Hepatic stellate cell (primary cell): ENCODE measurements around the gene LRRC28.

Experiments used
- DNase-seq: peaks from one replicate; pipeline ENCODE4 v3.0.0; 2011; ENCODE audit warnings: low spot score

LRRC28 gene

DNA sequence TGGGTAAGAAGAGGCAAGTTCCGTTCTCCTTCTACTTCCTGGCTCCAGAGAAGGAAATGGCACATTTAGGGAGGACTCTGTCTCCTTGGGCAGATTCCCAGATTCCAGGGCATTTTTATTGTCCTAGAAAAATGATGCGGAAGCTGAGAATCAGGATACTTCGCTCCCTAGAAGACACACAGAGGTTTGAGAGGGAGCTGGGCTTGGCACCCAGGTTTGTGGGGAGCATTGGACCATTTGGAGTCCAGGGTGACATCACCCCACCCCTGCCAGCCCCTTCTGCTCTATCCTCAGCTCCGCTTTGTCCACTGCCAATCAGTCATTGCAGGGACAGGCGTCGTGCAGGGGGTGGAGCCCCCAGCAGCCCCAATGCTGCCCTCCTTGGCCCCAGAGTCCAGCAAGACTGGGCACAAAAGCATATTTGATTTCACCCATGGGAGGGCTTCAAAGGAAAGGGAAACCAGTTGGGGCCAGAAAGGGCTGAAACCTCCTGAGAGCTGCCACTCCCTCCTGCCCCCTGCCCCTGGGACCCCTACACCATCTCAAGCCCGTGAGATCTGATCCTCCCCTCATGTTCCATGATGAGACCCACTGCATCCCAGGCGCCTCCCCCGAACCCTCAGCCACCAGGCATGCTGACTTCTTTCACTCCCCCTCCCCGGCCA lies 184.7 kb downstream of the LRRC28 start:
- no peak for DNase-seq

DNA sequence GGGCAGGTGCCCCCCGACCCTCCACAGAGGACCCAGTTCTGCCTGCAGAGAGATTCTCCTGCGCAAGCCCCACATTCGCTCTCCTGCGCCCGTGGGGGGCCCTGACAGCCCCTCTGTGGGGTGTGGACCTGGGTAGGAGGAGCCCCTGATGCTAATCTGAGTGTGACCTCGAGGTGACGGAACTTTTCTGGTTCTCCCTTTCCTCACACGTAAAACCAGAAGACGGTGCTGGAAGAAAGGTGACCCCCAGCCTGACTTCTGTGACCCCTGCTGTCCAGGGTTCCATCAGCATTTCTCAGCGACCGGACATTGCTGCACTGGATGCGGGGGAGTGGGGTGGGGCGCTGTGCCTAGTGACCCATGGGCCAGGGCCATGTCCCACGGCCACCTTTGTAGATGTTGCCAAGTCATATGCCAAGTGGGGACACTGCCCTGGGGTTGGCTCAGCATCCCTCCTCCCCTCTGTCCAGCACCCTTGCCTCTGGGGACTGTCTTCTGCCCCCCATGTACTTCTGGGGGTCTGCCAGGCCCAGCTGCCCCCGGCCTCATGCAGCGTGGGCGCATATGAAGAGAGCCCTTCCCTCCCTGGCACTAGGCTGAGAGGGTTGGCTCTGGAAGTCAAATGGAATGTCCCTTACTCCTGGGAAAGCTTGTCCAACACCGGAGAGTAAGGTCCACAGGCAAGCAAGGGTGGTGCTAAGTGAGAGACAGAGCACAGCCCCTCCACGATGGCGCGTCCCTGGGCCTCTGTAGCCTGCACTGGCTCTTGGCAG lies 185.4 kb downstream of the LRRC28 start:
- DNase-seq: no peak

DNA sequence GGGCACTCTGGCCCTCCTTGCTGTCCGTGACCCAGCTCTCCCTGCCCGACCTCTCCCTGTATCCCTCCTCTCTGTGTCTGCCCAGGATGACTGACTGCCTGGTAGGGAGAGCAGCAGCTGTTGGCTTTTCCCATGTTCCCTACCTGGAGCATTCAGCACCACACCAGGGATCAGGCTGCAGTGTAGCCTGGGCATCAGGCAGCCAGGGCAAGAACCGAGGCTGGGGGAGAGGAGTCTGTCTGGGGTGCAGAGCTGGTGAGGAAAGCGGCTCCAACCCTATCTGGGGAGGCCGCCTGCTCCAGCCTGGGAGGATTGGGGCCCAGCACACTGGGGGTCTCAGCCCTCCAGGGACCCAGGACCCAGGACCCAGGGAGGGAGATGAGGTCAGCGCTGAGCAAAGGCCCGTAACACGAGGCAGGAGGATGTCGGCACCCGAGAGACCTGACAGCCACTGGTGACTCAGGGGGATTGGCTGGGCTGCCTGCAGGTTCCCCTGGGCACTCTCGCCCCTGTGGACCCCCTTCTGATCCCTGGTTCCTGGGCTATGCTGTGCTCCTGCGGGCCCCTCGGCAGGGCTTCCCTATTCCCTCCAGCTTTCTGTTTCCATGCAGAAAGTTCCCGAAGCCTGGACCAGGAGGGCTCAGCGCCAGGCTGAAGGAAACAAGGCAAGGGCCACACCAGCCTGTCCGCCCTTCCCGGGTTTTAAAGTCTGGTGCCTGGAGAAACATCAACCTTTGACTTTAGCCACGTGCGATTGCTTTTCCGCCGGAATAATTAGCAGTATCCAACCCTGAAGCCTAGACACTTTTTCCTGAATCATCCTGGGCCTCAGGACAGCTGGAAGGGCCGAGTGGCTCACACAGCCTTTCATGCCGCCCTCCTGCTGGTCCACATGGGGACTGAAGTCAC lies 186.3 kb downstream of the LRRC28 start:
- no peak for DNase-seq

DNA sequence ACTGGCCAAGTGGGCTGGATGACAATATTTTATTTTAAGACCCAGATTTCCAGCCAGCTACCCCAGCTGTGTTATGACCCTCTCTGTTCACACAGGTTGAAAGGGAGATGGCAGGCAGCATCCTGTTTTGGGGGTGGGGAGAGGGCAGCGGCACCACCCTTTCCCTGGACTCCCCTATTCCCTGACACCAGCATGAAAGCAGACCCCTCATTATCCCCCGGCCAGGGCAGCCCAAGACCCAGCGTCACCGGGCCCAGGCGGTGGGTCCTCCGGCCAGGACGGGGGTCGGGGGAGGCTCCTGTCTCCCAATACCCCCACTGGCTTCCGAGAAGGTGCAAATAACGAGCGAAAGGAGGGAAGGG lies 186.9 kb downstream of the LRRC28 start:
- DNase-seq: no peak

DNA sequence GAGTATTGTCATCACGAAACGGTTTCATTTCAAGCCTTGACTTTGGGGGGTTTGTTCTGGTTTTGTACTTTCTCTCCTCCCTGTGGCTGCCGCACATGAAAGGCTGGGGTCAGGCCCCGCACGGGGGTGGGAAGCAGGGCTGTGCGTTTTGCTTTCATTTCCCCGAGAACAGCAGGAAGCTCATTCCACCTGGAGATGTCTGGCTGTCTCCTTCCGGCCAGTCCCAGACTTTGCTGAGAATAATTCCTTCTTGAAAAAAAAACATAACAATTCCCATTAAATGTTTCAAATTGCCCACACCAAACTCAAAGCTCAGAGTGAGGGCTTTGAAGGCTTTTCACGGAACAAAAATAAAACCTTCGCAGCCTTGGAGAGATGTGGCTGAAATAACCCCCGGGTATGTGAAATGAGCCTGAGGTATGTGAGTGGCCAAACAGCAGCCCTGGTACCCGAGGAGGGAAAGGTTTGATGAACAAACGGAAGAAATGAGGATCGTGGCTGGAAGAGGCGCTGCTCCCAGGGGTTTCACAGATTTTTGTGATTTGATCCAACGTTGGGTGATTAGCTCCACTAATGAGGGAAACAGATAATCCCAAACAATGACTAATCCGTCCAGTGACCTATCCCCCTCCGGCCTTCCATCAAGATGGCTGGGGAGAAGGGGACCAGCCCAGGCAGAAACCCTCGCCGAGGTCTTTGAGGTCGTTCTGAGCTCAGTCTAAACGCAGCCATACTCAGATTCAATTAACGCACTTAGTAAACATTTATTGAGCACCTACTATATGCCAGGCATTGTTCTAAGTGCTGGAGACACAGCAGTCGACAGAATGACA lies 187.6 kb downstream of the LRRC28 start:
- no peak for DNase-seq

DNA sequence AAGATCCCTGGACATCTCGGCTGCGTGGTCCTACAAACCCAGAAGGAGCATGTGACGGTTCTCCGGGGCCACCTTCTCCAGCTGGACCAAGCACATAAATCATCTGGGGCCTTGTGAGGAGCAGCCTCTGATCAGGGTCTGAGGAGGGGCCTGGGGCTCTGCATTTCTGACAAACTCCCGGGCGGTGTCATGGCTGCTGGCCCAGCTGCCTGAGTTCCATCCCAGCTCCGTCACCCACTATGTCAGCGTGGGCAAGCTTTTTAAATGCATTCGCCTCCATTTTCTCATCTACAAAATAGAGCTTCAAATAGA lies 188.2 kb downstream of the LRRC28 start:
- DNase-seq: no peak

DNA sequence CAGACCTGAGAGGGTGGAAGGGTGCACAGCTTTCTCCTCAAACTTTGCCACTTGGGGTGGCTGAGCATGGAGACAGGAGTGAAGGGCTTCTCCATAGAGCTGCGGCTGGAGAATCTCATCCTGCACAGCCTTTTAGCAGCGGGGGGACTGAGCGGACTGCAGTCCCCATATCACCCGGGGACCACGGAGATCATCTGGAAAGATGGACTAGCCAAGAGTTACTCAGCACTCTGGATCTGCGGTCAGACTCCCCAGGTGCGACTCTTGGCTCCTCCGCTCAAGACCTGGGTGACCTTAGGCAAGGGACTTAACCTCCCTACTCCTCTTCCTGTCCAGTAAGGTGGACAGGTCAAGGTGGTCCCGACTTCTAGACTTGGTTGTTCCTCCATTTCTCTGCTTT lies 188.7 kb downstream of the LRRC28 start:
- DNase-seq: no peak
